NCI-H146 treated with DMSO at 0.1 percent for 48 hours (cell line): ENCODE data around the gene TYROBP.
"Not testable (repeated sequence)": the region's sequence is repeated elsewhere in the genome, so short reads cannot be mapped to it uniquely, and the experiment has no call there.

Experiments
- DNase-seq: peaks from one replicate; lab custom pipeline; 2025; ENCODE audit not compliant: unreplicated experiment; lab: John Stamatoyannopoulos, UW

TYROBP gene

GRCh38 chr19:35874392-35874930, 33.6 kb downstream of the TYROBP start:
- no peak for DNase-seq

- DNase-seq, result no peak
These were observed 35.9 kb downstream of the TYROBP start for GRCh38 chr19:35872180-35872579.

GRCh38 chr19:35871611-35872010, 36.5 kb downstream of the TYROBP start:
- no peak for DNase-seq

- DNase-seq, result no peak
These were observed 37.3 kb downstream of the TYROBP start for GRCh38 chr19:35870798-35871197.

- DNase-seq, result not testable (repeated sequence)
These were observed 37.9 kb downstream of the TYROBP start for GRCh38 chr19:35870124-35870736.

- peak; percentile 93 for DNase-seq
These were observed 38.6 kb downstream of the TYROBP start for GRCh38 chr19:35869327-35870123.

GRCh38 chr19:35868823-35869326, 39.2 kb downstream of the TYROBP start:
- DNase-seq, result no peak

GRCh38 chr19:35868172-35868822, 39.8 kb downstream of the TYROBP start, which contains the start of gene APLP1:
APLP1 (plus strand) TSS chr19:35868574; CDS start chr19:35868637, 63 bp downstream.
- DNase-seq, result peak; percentile 44

GRCh38 chr19:35863018-35863417, 45.1 kb downstream of the TYROBP start:
- no peak for DNase-seq

- no peak for DNase-seq
These were observed 45.6 kb downstream of the TYROBP start for GRCh38 chr19:35862528-35862927.

- DNase-seq, result no peak
These were observed 46.4 kb downstream of the TYROBP start for GRCh38 chr19:35861640-35862160.

- no peak for DNase-seq
These were observed 47.1 kb downstream of the TYROBP start for GRCh38 chr19:35860818-35861639.

- no peak for DNase-seq
These were observed 47.7 kb downstream of the TYROBP start for GRCh38 chr19:35860436-35860817.

- DNase-seq, result no peak
These were observed 48.7 kb downstream of the TYROBP start for GRCh38 chr19:35859414-35859813.

GRCh38 chr19:35858311-35858710, 49.8 kb downstream of the TYROBP start:
- DNase-seq, result no peak

- no peak for DNase-seq
These were observed 51.4 kb downstream of the TYROBP start, which contains the start of gene KIRREL2 for GRCh38 chr19:35856546-35857149. KIRREL2 (plus strand) TSS chr19:35856911; CDS start chr19:35857120, 209 bp downstream.
